ENCODE measurements around the gene CTTN.
"Not testable (repeated sequence)": the region's sequence is repeated elsewhere in the genome, so short reads cannot be mapped to it uniquely, and the experiment has no call there.

The CTTN gene

DNA sequence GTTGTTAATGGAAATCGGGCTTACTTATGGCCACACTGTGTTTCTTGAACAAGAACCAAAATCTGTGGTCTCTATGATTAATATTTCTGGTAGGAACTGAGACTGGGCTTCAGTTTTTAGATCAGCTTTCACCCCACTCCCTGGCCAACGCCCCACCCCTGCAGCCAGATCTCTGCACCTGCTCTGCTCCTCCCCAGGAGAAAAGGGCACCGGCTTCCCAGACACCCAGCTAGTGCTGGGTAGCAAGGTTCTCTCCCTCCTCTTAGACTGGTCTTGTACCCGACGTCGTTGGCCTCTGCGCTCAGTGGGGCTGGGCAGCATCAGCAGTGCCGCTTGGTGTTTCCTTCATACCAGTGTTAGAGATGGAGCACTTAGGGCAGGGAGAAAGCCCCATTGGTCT lies 17.0 kb upstream of the CTTN start:
- no peak for DNase-seq

DNA sequence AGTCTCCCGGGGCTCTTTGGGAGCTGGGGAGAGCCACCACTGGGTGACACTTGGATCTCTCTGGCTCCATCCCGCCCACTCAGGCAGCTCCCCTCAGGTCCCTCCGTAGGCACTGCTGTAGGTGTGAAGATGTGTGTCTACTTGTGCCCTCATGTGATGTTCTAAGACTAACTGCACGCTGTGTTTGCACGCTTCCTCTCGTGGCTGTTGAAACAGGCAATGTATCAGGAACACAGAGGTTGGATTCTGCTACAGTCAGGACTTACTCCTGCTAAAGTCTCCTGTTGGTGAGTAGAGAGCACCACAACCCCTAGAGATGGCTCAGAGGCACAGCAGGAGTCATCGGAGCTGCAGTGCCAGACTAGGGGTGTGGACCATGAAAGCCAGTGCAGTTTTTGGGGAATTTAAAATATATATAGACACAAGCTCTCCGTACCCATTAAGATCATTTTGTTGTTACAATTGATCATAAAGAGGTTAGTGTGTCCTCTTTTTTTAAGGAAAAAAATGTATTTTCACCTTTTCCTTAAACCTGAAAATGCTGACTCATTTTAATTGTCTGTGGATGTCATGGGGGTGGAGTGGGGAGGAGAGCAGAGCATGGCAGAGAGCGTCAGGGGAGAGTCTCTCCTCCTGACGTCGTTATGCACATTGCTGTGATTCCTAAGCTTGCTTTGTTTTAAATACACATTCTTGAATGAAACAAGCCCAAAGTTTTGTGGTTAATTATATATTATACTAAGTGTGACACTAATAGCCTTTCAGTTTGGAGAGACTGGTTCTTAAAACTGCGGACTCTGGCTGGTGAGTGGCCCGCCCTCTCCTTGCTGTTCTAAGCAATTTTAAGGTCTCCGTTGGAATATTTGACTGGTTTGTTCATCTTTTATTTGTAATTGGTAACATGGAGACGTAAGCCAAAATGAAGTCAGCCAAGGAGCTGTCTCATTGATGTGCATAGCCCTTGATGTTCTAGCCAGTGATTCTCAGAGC lies 16.2 kb upstream of the CTTN start:
- peak in 1 of 51 donors; percentile 27 for DNase-seq

DNA sequence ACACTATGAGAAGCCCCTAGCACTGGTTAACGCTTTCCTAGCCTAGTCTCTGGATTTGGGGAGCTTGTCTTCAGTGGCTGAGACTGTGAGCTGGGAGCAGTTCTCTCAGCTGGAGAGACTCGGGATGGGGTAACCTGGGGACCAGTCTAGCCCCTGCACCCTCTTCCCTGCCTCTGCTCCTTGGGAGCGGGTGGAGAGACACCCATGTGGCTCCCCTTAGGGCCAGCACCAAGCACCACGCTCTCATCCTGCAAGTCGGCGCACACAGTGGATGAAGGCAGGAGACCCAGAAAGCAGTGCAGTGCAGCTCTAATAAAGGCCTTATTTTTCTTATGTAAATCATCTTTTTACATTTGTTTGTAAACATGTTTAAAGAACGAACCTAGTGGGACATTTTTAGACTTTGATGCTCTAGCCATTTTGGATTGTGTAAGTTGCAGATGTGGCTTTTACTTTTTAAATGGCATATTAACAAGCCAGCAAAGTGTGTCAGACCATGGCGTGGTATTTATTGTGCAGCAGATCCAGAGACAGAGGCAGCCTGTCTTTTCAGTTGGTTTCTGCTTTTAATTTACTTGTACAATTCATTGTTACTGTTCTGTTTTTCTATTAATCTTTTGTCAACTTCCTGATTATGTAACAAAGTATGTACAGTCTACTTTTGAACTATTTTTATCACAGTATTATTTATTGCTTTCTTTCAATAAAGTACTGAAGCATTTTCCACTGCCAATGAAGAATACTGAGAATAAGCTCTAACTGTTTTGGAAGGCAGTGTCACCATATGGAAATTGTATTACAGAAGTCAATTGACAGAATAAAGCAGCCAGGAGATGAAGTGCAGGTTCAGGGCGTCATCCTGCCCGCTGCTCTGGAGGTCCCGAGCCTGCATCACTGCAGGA lies 14.4 kb upstream of the CTTN start:
- DNase-seq, result peak in 1 of 51 donors; percentile 58

DNA sequence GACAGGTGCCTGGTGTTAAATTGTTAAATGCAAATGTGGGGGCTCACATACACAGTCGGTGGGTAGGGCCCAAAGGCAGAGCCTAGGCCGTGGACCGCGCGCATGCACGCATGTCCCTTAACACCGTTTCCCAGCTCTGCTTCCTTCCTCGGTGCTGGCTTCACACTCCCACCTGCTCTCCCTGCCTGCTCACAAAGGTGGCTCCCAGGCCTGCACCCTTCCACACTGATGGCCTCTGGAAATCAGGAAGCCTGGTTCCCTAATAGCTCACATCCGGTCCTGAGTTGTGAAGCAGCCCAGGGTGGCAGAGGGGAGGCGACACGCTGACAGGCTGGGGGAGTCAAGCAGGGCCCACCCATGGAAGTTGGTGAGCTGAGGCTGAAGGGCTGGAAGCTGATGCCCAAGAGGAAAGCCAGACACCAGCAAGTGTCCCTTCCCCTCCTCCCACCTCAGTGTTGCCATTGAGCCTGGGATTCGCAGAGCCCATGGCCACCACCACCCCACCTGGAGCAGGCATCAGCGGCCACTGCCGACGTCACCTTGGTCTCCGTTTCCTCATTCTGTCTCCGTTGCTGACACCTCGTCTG lies 13.7 kb upstream of the CTTN start:
- DNase-seq, result no peak

DNA sequence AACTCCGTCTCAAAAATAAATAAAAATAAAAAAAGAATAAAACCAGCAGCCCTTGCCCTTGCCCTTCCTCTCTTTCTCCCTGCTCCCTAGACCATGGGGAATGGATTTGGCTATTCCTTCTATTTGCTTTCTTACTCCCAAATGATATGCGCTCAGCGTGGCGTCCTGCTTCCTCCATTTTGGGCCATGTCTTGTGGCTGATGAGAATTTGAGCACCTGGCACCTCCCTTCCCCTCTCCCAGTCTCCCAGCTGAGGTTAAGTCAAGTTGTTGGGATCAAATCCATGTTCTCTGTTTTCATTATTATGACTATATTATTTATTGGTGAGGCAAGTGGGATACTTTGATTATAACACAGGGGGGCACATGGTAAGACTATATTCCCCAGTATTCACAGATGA lies 10.8 kb upstream of the CTTN start:
- DNase-seq, result no peak

DNA sequence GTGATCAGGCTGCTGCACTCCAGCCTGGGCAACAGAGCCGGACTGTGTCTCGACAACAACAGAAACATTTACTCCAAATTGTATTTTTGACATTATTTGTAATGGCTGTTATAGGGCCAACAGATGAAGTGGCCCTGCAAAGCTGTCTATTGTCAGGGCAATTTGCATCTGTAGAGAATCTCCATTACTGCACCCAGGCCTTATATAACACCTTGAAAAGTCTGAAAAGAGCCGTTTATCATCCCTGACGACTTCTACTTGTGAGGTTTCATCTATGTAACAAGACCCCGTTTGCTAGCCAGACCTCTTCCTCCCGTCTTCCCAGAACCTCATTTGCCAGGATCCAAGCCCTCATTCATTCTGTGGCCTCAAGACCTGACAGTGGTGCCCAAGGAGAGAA lies 9.1 kb upstream of the CTTN start:
- no peak for DNase-seq

DNA sequence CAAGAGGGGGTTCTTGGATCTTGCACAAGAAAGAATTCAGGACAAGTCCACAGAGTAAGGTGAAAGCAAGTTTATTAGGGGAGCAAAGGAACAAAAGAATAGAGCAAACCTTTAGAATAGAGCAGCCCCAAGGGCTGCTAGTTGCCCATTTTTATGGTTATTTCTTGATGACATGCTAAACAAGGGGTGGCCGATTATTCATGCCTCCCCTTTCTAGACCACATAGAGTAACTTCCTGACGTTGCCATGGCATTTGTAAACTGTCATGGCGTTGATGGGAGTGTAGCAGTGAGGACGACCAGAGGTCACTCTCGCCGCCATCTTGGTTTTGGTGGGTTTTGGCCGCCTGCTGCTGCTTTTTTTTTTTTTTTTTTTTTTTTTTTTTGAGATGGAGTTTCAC lies 7.4 kb upstream of the CTTN start:
- not testable (repeated sequence) for DNase-seq

DNA sequence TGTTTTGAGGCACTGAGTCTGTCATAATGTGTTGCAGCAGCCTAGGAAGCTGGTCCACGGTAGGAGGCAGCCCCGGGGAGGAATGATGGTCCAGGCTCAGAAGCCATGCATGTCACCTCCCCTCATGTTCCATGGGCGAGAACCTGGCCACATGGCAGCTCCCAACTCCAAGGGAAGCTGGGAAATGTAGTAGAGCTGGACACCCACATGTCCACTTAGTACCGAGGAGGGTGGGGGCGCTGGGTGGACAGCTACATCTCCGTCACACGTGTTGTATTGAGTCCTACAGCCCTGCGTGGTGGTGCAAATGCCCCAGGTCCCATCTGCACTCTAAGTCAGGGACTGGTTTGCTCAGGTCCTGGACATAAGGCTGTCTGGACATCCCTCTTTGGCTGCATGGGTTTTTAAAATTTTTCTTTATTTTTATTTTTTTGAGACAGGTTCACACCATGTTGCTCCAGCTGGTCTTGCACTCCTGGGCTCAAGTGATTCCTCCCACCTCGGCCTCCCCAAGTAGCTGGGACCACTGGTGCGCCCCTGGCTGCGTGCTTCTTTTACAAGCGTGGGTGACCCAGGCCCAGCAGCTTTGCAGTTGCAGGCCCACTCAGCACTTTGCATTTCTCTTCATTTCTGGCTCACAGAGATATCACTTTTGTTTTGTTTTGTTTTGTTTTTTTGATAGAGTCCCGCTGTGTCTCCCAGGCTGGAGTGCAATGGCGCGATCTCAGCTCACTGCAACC lies 3.9 kb upstream of the CTTN start:
- DNase-seq, result no peak

DNA sequence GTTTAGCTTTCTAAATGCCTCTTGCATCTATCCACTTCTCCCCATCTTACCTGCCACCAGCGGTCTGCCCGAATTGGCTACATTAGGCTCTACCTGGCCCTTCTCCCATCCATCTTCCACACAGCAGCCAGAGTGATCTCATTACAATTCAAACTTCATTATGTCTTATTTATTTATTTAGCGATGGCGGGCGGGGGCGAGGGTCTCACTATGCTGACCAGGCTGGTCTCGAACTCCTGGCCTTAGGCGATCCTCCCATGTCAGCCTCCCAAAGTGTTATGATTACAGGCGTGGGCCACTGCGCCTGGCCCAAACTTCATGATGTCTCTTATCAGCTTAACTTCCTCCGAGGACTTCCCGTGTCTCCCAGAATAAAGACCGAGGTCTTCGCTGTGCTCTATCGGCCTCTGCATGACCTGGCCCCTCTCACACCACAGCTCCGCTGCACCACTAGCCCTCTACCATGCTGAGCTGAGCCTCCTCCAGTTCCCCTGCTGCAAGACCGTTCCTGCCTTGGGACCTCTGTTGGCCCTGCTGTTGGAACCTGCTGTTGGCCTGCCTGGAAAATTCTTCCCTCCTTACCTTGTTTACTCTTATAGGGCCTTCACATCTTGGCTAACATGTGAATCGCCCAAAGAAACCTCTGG lies 870 bp upstream of the CTTN start:
- DNase-seq, result no peak

DNA sequence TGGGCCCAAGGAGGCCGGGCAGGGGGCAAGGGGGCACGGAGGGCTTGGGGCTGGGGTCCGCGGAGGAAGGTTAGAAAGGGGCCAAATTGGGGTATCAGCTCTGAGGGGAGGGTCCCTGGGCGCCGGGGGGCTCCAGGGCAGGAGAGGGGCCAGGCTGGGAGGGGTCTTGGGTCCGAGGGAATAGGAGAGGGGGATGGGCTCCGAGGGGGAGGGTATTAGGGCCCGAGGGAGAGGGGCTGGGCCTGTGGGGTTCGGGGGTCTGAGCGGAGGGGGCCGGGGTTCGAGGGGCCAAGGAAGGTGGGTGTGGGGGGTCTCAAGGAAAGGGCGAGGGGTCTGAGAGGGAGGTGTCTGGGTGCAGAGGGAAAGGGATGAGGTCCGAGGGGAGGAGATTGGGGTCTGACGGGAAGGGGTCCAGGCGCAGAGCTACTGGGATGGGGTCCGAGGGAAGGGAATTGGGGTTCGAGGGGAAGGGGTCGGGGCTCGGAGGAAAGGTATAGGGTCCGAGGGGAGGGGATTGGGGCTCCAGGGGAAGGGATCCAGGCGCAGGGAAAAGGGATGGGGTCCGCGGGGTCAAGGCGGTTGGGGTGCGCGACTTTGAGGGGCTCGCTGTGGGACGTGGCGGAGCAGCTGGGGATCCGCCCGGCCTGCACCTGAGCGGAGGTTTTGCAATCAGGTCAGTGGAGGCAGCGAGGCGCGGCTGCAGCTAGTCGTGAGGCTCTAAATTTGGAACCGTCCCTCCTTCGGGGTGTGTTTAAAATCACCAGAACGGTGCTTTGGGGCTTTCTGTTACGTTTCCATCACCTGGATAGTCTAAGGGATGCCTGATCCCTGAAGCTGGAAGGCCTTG lies 728 bp downstream of the CTTN start:
- DNase-seq, result no peak

DNA sequence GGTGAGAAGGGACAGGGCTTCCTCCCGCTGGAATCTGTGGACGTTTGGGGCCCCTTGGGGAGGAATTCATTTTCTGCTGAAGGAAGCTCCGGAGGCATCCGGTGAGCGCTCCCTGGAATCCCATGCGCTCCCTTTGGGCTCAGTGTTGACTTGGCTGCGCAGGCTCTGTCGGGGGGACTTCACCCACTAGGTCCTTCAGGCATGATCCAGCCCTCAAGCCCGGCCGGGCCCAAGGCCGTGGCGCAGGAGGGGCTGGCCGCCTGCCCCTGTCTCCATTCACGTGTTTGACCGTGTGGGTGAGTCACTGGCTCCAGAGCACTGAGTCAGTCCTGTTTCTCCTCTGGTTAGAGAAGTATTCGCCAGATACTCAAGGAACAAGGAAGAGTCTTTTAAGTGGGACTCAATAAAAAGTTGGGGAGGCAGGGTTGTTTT lies 1.4 kb downstream of the CTTN start:
- DNase-seq, result peak in 33 of 51 donors; percentile 15 to 85 (median 39)

DNA sequence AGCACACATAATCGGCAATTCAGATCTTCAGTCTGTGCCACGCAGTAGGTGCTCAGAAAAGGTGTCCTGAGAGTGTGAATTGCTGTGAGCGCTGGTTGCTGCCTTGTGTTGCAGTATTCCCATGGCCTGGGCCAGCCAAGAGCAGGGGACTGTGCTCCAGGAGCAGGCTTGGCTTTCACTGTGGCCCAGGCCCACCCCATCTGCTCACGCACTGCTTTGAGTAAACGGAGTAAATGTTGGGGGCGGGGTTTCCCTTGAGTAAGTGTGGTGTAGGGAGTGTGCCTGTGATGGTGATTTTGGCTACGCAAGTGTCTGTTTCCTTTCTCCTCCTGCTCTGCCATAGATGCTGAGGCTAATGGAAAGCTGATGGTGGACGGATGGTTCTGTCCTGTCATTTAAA lies 2.3 kb downstream of the CTTN start:
- DNase-seq, result no peak

DNA sequence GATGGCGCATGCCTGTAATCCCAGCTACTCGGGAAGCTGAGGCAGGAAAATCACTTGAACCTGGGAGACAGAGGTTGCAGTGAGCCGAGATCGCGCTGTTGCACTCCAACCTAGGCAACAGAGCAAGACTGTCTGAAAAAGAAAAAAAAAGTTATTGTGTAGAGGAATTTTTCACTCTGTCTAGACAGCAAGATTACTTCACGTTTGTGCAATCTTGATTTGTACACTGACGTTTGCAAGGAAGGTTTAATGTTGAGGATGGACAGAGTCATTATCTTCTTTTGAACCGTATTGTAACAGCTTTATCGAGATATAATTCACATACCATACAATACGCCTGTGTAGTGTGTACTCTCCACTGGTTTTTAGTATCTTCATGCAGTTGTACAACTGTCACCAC lies 3.7 kb downstream of the CTTN start:
- no peak for DNase-seq

DNA sequence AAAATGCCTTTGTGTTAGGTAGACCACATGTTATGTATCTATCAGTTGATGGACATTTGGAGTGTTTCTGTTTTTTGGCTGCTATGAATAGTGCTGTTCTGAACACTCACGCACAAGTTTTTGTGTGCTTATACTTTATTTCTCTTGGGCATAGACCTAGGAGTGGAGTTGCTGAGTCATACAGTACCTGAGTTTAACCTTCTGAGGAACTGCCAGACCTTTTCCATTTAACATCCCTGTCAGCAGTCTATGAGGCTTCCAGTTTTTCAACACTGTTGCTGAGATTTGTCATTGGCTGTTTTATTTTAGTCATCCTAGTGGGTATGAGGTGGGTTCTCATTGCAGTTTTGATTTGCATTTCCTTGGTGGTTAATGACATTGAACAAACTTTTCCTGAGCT lies 4.4 kb downstream of the CTTN start:
- no peak for DNase-seq

DNA sequence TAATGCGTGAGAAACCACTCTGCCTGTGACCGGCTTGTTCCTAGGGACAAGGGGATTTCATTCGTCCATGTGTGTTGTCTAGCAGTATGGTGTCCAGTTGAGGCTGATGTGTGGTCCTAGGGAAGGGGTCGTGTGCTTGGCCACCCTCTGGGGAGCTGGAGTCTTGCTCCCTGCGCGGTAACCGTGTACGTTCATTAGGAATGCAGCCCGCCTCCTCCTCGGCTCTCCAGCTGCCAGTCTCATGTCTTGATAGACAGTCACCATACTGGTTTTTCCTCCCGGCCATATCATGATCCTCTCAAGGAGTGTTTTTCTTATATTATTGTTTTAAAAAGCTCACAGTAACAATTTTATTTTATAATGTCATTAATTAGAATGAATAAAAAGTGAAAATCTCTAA lies 5.9 kb downstream of the CTTN start:
- DNase-seq, result no peak

DNA sequence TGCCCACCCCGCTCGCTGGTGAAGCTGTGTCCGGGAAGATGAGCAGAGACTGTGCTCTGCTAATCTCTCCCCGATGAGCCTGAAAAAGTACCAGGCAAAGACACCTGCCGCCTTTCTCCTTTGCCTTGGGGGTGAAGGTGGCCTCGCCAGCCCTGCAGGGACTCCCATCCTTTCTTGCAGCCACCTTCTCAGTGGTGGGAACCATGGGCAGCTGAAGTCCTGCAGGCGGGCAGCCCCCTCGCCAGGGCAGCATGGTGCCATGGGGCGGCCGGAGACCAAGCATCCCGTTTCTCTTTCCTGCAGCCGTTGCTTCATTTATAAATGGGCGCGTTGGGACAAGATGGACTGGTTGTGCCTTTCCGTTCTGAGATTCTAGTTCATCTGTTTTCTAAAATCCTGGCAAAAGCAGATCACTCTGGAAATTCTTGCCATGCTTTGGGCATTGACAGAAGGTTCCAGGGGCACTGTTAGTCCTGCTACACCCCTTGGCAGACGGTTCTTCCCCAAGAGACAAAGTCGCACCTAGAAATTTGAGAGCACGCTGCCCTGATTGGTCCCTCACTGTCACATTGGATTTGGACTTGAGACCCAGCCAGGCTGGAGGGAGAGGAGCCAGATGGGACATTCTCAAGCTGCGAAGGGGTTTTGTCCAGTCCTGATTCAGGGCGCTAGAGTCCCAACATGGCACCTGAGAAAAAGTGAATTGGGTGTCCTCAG lies 7.5 kb downstream of the CTTN start:
- DNase-seq, result peak in 1 of 51 donors; percentile 17

DNA sequence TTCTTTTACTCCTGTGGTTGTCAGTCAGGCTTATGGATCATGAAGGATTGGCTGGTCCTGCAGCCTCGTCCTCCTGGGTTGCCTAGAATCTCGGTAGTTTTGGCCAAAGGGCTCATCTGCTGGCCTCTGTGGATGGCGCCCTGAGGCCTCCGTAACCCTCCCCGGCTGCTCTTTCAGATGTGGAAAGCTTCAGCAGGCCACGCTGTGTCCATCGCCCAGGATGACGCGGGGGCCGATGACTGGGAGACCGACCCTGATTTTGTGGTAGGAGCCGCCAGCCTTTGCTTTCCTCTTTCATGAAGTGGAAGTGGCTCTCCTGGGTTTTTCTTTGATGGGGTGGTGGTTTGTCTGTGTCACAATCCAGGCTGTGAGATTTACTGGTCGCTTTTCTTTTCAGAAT lies 8.8 kb downstream of the CTTN start:
- DNase-seq, result no peak

DNA sequence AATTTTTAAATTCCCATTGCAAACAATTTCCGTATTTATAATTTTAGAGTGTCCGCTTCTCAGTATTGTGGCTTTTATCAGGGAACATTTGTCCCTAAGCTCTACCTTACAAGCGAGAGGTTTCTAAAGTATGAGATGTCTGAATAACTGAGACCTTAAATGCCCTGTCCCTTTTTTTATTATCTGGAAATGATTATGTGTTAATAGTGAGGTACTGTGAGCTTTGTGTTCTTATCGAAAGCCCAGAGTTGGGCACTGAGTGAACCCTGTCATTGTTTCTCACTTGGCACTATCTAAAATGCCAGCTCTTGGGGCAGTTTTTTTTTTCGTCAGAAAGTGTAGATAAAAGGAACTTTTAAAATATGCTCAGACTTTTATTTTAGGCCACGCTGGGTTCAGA lies 9.5 kb downstream of the CTTN start:
- no peak for DNase-seq

DNA sequence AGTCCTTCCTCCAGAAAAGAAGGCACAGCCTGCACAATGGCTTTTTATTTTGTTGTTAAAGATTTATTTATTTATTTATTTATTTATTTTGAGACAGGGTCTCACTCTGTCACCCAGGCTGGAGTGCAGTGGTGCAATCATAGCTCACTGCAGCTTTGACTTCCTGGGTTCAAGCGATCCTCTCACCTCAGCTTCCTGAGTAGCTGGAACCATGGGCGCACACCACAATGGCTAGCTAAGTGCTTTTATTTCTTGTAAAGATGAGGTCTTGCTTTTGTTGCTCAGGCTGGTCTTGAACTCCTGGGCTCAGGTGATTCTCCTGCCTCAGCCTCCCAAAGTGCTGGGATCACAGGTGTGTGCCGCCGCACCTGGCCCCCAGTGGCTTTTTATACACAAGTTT lies 10.0 kb downstream of the CTTN start:
- not testable (repeated sequence) for DNase-seq
